Measurements from ENCODE around the gene CYP4F22.

The CYP4F22 gene

DNA sequence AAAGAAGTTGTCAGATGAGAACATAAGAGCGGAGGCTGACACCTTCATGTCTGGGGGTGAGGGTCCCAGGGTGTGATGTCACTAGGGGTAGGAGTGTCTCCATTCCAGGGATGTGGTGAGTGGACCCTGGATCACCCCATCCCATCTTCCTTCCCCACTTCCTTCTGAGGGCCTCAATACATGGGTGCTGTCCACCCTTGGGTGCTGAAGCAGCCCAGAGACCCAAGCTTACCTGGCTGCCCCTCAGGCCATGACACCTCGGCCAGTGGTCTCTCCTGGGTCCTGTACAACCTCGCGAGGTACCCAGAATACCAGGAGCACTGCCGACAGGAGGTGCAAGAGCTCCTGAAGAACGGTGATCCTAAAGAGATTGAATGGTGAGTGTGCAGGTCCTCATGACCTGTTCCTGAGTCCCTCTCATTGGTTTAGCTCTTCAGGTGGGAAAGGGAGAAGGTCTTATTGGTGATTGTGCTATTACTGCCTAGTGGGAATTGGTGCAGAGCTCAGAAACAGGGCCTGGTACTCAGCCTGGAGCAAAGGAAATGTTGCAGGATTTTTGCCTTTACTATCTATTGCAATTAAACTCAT is 69.0 kb downstream of the CYP4F22 start:
- TF ChIP-seq, protein P1, sequence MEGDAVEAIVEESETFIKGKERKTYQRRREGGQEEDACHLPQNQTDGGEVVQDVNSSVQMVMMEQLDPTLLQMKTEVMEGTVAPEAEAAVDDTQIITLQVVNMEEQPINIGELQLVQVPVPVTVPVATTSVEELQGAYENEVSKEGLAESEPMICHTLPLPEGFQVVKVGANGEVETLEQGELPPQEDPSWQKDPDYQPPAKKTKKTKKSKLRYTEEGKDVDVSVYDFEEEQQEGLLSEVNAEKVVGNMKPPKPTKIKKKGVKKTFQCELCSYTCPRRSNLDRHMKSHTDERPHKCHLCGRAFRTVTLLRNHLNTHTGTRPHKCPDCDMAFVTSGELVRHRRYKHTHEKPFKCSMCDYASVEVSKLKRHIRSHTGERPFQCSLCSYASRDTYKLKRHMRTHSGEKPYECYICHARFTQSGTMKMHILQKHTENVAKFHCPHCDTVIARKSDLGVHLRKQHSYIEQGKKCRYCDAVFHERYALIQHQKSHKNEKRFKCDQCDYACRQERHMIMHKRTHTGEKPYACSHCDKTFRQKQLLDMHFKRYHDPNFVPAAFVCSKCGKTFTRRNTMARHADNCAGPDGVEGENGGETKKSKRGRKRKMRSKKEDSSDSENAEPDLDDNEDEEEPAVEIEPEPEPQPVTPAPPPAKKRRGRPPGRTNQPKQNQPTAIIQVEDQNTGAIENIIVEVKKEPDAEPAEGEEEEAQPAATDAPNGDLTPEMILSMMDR (IDR thresholded peaks at IDR 0.05; ENCODE audit: low read depth, low read length, missing control alignments) = no peak
- no peak overlapping the region for H3K4me3 ChIP-seq (ENCODE audit: low read depth, low read length)
- DNase-seq (ENCODE audit: low read depth) = no peak

DNA sequence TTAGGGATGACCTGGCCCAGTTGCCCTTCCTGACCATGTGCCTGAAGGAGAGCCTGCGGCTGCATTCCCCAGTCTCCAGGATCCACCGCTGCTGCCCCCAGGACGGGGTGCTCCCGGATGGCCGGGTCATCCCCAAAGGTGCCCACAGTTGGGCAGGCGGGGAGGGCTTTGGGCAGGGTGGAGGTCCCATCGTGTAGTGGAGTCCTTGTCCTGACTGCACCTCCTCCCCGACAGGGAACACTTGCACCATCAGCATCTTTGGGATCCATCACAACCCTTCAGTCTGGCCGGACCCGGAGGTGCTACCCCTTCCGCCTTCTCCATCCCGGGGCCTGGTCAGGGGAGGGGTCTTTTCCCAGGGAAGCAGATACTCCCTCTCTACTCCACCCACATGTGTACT is 75.0 kb downstream of the CYP4F22 start:
- no peak overlapping the region for H3K4me3 ChIP-seq (ENCODE audit: low read depth, low read length)
- DNase-seq (ENCODE audit: low read depth) = no peak
- TF ChIP-seq, protein P1 (IDR thresholded peaks at IDR 0.05; ENCODE audit: low read depth, low read length, missing control alignments) = no peak

DNA sequence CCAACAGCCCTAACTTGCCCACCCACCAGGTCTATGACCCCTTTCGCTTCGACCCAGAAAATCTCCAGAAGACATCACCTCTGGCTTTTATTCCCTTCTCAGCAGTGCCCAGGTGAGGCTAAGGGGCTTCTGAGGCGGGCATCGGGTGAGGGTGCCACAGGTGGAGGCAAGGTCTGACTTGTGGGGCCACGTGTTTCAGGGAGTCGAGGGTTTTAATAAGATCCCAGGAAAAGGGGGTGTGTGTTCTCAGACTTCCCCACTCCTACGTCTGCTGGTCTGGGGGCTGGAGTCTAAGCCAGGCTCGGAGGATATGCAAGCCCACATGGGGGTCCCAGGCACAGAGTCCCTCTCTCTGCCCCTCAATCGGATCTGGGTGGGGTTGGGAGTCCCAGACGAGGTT is 75.8 kb downstream of the CYP4F22 start:
- no peak for DNase-seq (ENCODE audit: low read depth)
- TF ChIP-seq, protein P1 (IDR thresholded peaks at IDR 0.05; ENCODE audit: low read depth, low read length, missing control alignments) = no peak
- H3K4me3 ChIP-seq (ENCODE audit: low read depth, low read length) = no peak overlapping the region

DNA sequence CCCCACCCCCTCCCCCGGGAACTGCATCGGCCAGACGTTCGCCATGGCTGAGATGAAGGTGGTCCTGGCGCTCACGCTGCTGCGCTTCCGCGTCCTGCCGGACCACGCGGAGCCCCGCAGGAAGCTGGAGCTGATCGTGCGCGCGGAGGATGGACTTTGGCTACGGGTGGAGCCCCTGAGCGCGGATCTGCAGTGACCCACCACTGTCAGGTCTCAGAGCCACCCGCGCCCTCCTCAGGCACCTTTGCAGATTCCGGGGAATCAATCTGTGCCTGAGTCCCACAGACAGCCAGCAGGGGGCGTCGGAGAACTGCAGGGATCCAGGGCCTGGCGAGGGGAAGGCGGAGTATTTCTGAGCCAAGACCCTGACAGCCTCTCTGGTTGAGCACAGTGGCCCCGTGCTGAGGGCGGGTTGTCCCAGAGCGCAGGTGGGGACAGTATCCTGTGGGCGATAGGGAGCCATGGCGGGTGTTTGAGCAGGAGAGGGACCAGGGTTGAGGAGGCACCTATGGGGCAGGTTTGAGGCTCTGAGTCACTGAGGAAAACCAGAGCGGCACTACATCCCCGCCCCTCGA is 76.3 kb downstream of the CYP4F22 start:
- no peak overlapping the region for H3K4me3 ChIP-seq (ENCODE audit: low read depth, low read length)
- peak; percentile 4 for DNase-seq (ENCODE audit: low read depth)
- TF ChIP-seq, protein P1 (IDR thresholded peaks at IDR 0.05; ENCODE audit: low read depth, low read length, missing control alignments) = peak; percentile 93

DNA sequence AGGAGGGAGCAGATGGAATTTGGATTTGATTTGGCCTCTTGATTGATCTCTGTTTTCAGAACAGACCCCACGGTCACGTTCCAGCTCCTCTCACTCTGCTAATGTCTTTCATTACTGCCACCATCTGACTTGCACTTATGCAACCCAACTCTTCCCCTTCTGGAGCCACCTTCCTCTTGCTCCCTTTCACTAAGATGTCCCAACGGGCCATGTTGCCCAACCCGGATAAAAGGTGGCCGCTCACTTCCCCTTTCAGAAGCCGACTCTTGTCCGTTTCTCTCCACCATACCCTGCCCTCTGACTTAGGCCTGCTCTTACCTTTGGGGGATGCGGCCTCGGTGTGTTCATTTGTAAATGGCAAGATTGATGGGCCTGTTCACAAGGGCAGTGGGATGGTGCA is 79.3 kb downstream of the CYP4F22 start:
- no peak for DNase-seq (ENCODE audit: low read depth)
- TF ChIP-seq, protein P1 (IDR thresholded peaks at IDR 0.05; ENCODE audit: low read depth, low read length, missing control alignments) = no peak
- H3K4me3 ChIP-seq (ENCODE audit: low read depth, low read length) = no peak overlapping the region

DNA sequence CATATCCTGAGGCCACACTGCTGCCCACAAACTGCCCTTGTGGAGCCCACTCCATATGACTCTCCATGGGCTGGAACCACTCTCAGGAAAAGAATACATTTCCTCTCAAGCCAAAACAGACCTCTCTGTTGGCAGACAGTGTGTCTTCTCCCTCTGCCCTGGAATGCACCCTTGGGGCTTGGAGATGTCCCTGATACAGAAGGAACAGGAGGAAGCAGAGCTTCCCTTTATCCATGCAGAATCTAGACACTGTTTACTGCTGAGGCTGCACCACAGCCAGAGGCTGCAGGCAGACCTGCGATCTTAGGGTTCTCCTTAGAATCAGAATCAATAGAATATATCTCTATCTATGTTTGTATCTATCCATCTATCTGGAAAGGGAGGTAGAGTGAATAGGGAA is 79.9 kb downstream of the CYP4F22 start:
- TF ChIP-seq, protein P1 (IDR thresholded peaks at IDR 0.05; ENCODE audit: low read depth, low read length, missing control alignments) = no peak
- no peak for DNase-seq (ENCODE audit: low read depth)
- no peak overlapping the region for H3K4me3 ChIP-seq (ENCODE audit: low read depth, low read length)

Data from GM12864 (cell line).